HK-2 (cell line): Measurements from ENCODE around the gene CHD3.

Experiments
- DNase-seq: peaks from one replicate; pipeline ENCODE4 v3.0.0-alpha.2; 2018; ENCODE audit not compliant: unreplicated experiment

Gene CHD3

GRCh38 chr17:7894226-7894625 is 5.6 kb downstream of the CHD3 start:
- no peak for DNase-seq

- no peak for DNase-seq
Measured at GRCh38 chr17:7894866-7895265, 6.3 kb downstream of the CHD3 start.

- DNase-seq = no peak
Measured at GRCh38 chr17:7897090-7897489, 8.5 kb downstream of the CHD3 start.

- DNase-seq = no peak
Measured at GRCh38 chr17:7897773-7898172, 9.2 kb downstream of the CHD3 start.

GRCh38 chr17:7903154-7904103 is 14.8 kb downstream of the CHD3 start:
- DNase-seq = no peak

- no peak for DNase-seq
Measured at GRCh38 chr17:7909089-7909488, 20.5 kb downstream of the CHD3 start.

- no peak for DNase-seq
Measured at GRCh38 chr17:7910281-7910680, 21.7 kb downstream of the CHD3 start.

GRCh38 chr17:7910711-7911110 is 22.1 kb downstream of the CHD3 start:
- DNase-seq = no peak

GRCh38 chr17:7911116-7911515 is 22.5 kb downstream of the CHD3 start:
- DNase-seq = no peak

- peak; percentile 26 for DNase-seq
Measured at GRCh38 chr17:7912927-7913524, 24.4 kb downstream of the CHD3 start.

- no peak for DNase-seq
Measured at GRCh38 chr17:7915179-7915610, 26.6 kb downstream of the CHD3 start.

- DNase-seq = peak; percentile 96
Measured at GRCh38 chr17:7915611-7916384, 27.2 kb downstream of the CHD3 start, which contains the start of gene RNF227. Gene RNF227 (minus strand): TSS chr17:7916289. CDS start chr17:7916195, 94 bp downstream.

GRCh38 chr17:7916385-7916682 is 27.7 kb downstream of the CHD3 start:
- DNase-seq = no peak

- DNase-seq = peak; percentile 56
Measured at GRCh38 chr17:7916808-7917207, 28.2 kb downstream of the CHD3 start.

GRCh38 chr17:7922269-7922844 is 33.8 kb downstream of the CHD3 start:
- DNase-seq = no peak

GRCh38 chr17:7922845-7923628 is 34.4 kb downstream of the CHD3 start:
- no peak for DNase-seq

GRCh38 chr17:7927596-7927995 is 39.0 kb downstream of the CHD3 start:
- DNase-seq = no peak

- no peak for DNase-seq
Measured at GRCh38 chr17:7929158-7930023, 40.8 kb downstream of the CHD3 start, which contains the start of gene KCNAB3. Gene KCNAB3 (minus strand): TSS chr17:7929856. CDS start chr17:7929435, 421 bp downstream.

- DNase-seq = no peak
Measured at GRCh38 chr17:7930841-7931631, 42.4 kb downstream of the CHD3 start.
